HG02678 (cell line): ENCODE data around the gene ZNF391.
"Not testable (repeated sequence)": the region's sequence is repeated elsewhere in the genome, so short reads cannot be mapped to it uniquely, and the experiment has no call there.

ENCODE experiments used
- ATAC-seq: cut with Tn5 transposase; IDR thresholded peaks from one replicate; pipeline ENCODE4 v1.9.1; 2021; ENCODE audit warnings: mild to moderate bottlenecking, moderate library complexity; ENCODE audit not compliant: unreplicated experiment

Gene ZNF391

GRCh38 chr6:27422651-27423332, 34.2 kb downstream of the ZNF391 start:
- no peak for ATAC-seq

- ATAC-seq, result not testable (repeated sequence)
Measured at GRCh38 chr6:27424851-27425250, 36.3 kb downstream of the ZNF391 start.

- no peak for ATAC-seq
Measured at GRCh38 chr6:27426045-27426620, 37.6 kb downstream of the ZNF391 start.

- no peak for ATAC-seq
Measured at GRCh38 chr6:27428502-27428901, 39.9 kb downstream of the ZNF391 start.

GRCh38 chr6:27428966-27429365, 40.4 kb downstream of the ZNF391 start:
- ATAC-seq, result no peak

- ATAC-seq, result no peak
Measured at GRCh38 chr6:27433714-27434113, 45.2 kb downstream of the ZNF391 start.

GRCh38 chr6:27439371-27439770, 50.8 kb downstream of the ZNF391 start:
- no peak for ATAC-seq

- ATAC-seq, result no peak
Measured at GRCh38 chr6:27441001-27441400, 52.4 kb downstream of the ZNF391 start.

GRCh38 chr6:27442932-27443331, 54.4 kb downstream of the ZNF391 start:
- no peak for ATAC-seq

- ATAC-seq, result no peak
Measured at GRCh38 chr6:27448456-27448855, 59.9 kb downstream of the ZNF391 start.

- no peak for ATAC-seq
Measured at GRCh38 chr6:27451660-27452390, 63.3 kb downstream of the ZNF391 start.

GRCh38 chr6:27452496-27452897, 63.9 kb downstream of the ZNF391 start:
- ATAC-seq, result no peak
